ENCODE data around the gene RYR2.

GRCh38 chr1:237712082-237712481 lies 670.1 kb downstream of the RYR2 start:
- no peak for TF ChIP-seq EZH2 (IDR thresholded peaks at IDR 0.05; ENCODE audit: borderline replicate concordance)
- TF ChIP-seq, protein P1, sequence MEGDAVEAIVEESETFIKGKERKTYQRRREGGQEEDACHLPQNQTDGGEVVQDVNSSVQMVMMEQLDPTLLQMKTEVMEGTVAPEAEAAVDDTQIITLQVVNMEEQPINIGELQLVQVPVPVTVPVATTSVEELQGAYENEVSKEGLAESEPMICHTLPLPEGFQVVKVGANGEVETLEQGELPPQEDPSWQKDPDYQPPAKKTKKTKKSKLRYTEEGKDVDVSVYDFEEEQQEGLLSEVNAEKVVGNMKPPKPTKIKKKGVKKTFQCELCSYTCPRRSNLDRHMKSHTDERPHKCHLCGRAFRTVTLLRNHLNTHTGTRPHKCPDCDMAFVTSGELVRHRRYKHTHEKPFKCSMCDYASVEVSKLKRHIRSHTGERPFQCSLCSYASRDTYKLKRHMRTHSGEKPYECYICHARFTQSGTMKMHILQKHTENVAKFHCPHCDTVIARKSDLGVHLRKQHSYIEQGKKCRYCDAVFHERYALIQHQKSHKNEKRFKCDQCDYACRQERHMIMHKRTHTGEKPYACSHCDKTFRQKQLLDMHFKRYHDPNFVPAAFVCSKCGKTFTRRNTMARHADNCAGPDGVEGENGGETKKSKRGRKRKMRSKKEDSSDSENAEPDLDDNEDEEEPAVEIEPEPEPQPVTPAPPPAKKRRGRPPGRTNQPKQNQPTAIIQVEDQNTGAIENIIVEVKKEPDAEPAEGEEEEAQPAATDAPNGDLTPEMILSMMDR (IDR thresholded peaks at IDR 0.05; ENCODE audit: poor library complexity): no peak

Data from hepatocyte (in vitro differentiated cells).